ENCODE data around the gene MAP1LC3B.

MAP1LC3B gene

DNA sequence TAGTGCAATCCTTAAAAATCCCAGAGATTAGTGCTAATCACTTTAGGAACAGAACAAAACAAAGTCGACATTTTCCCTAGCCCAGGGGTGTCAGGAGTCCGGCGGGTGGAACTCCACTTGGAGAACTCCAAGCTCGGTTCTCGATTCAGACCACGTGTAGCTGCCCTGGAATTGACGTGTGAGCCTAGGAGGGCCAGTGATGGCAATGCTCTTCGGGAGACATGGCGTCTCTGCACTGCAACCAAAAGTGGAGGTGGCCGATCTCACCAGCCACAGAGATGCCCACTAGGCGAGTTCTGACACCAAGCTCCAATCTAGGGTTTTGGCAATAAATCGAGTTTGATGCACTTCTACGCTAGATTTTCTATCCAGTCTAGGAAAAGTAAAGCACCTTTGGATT lies 17.6 kb downstream of the MAP1LC3B start:
- DNase-seq (ENCODE audit: low read depth), result no peak

DNA sequence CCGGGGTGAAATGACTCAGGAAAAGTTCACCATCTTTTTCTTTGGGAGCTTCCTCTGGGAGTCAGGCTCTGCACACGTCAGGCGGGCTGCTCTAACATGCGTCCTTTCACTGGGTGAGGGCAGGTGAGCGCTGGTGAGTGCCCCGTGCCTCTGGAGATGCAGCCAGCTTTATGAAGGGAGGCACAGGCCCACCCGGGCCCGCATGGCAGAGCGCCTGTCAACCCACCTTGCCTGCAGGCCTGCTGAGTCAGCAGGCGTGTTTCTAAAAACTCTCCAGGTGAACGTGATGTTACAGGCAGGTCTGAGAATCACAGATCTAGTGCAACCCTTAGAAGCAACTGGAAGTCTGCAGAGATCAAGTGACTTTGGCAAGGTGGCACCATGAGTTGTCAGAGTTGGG lies 18.4 kb downstream of the MAP1LC3B start:
- no peak for DNase-seq (ENCODE audit: low read depth)

DNA sequence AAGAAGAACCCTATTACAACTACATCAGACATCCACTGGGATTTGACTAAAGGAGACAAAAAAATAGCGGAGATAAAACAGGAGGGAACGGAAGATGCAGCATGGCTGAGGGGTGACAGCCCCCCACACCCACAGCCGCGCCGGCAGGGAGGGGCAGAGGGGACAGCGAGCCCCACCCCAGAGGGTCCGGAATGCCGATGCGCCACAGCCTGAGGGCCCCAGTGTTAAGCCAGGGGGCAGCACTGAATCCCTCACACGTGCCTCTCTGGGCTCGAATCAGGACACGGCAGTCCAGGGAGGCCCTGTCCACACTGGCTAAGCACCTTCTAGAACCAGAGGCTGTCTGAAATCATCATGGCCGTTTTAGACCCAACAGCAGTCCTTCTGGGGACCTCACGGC lies 18.8 kb downstream of the MAP1LC3B start:
- DNase-seq (ENCODE audit: low read depth), result no peak

DNA sequence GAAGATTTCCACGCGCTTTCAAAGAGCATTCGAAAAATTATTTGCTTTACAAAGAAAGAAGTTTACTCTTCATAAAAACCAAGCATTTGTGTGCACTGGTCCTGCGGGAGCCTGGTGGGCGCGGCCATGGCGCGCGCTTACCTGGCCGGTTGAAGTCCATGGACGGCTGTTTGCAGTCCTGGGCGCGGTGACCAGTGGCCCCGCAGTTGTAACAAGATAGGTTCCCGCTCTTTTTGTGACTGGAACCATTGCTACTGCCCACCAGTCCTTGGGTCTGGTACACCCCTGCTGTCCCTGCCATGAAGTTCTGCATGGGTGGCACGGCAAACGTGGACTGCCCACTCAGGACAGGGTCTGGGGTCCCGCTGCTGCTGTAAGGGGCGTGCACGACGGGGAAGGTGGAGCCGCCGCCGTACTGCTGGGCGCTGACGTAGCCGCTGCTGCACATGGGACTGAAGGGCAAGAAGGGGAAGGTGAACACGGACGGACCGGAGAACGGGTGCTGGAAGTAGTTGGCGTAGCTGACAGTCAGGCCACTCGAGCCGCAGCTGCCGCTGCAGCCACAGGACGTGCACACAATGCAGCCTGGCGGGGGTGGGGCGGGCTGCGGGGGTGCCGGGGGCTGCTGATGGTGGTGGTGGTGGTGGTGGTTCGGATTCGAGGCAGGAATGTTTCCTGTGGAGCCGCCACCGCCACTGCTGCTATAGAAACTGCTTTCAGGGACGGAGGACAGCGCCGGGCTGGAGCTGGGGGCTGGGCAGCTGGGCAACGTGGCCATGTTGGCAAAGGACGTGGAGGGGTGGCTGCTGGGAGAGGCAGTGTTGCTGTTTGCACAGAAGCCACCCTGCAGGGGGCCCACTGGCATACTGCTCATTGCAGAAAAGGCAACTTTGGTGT lies 19.5 kb downstream of the MAP1LC3B start:
- no peak for DNase-seq (ENCODE audit: low read depth)

DNA sequence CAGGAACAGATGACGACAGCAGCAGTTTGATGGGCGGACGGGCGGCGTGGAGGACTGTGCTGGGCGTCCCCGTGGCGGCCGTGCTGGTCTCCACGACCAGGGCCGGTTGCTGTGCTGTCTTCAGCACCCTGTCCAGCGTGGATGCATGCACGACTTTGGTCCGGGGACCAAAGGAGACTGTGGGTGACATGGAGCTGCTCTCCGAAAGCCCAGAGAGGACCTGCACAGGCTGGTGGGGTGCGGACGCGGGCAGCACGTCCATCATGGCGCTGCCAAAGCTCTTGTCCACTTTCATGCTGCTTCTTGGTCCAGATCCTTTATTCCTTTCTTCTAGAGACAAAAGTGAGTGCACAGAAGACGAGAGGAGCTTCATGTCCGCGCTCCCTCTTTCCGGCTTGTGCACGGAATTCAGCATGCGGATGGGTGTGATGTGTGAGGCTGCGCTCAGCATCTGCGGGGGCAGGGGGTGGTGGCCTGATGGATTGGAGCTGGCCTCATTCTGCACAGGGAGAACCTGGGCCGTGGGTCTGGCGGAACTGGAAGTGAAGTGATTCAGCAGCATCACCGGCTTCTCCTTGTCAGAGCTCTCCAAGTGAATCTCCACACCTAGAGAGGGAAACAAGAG lies 20.3 kb downstream of the MAP1LC3B start:
- DNase-seq (ENCODE audit: low read depth), result no peak

DNA sequence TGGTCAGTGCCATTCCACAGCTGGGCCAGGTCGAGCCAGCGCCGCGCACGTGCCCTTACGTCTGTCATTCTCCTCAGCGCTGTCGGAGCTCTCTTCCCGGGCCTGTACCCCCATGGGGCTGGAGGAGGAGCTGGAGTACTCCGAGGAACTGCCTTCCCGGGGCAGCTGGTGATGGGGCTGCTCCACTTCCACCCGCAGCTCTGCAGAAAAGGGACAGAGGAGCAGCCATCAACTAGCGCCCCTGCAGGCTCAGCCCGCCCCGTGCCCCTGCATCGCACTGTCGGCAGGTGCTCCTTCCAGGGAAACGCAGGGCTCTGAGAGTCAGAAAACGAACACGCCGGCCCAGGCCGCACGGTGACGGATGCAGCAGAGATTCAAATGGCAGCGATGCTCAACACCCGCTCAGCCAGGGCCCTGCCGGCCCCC lies 20.9 kb downstream of the MAP1LC3B start:
- no peak for DNase-seq (ENCODE audit: low read depth)

DNA sequence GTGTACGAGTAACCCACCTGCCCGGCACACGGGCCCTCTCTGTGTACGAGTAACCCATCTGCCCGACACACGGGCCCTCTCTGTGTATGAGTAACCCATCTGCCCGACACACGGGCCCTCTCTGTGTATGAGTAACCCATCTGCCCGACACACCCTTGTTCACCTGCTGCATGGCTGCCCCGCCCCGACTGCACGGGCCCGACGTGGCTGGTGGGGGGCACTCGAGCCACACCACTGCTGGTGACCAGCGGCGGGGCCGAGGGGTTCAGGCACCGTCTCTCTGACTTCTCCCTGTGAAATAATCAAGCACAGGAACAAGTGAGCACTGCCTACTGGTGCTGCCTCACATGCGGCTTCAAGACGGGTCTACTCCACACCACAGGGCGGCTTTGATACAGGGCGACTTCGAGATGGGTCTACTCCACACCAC lies 22.1 kb downstream of the MAP1LC3B start:
- DNase-seq (ENCODE audit: low read depth), result no peak

DNA sequence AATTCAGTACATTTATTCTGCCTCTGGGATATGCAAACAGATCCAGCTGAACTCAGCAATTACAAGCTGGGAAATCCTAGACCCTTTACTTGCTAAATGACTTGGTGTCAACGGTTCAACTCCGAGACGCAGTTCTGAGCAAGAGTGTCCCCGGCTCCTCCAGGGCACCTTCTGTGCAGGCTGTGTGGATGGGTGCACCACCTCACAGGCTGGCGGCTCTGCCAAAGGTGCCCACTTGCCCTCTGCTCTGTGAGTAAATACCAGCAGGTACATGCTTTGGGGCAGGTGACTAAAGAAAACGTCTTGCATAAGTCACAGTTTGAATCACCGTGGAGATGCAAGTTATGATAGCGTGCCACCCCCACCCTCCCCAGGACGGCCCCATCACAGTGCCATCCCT lies 23.3 kb downstream of the MAP1LC3B start:
- DNase-seq (ENCODE audit: low read depth), result no peak

DNA sequence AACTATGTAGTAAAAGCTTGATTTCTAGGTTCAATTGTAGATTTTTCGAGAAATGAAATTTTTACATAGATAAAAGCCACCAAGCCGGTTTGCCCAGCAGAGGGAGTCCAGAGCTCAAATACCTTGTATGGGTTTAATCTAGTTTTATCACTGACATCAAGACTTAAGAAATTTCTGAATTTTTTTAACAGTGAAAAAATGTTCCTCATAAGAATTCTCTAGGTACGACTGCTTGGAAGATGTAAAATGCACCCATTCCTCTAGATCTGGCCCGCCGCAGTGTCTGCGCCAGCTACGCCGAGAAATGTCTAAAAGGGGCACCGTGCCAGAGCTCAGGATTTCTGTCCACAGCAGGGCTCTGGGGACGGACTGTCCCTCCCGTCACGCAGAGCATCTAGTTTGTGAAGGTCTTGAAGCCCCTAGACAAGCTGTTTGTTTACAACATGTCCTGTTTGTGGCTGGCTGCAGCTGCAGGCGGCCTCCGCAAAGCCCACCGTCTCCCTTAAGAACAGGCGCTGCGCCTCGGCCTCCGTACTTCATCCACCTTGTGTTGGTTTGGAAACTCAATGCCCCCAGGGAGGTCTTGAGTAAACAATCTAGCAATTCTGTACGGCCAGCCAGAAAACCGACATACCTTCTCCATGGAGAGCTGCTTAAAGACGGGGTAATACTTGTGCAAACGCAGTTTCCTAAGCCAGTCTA lies 24.8 kb downstream of the MAP1LC3B start:
- peak; percentile 62 for DNase-seq (ENCODE audit: low read depth)

DNA sequence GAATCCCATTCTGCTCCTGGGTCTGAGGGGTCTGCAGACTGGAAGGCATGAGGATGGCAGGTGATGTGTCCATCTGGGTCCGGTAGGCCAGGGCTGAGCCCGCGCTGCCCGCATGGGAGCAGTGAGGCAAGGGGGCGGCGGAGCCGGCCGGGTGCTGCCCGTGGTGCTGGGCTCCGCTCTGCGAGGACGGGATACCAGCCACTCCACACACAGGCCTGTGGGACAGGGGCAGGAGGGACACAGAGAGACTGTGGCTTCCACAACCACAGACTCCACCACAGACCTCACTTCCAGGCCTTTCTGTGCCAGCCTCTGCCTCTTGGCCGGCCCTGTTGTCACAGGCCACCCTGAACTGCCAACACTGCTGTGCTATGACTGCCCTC lies 25.4 kb downstream of the MAP1LC3B start:
- no peak for DNase-seq (ENCODE audit: low read depth)

DNA sequence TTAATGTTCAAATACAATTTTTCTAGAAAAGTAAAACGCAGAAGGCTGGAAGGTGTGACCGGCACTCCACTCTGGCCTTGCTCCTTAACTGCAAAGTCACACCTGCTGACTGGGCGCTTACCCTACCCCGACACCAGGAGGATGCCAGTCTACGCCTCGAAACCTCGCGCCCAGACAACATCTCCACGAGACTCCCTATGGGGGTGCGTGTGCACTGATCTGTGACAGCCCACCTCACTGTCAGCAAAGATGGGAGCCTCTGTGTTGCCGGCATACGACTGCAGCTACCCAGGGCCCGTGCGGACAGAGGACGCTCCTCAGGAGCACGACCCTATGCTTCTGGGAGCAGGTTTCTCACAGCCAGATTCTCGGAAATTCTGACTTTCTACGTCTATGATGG lies 26.1 kb downstream of the MAP1LC3B start:
- no peak for DNase-seq (ENCODE audit: low read depth)

DNA sequence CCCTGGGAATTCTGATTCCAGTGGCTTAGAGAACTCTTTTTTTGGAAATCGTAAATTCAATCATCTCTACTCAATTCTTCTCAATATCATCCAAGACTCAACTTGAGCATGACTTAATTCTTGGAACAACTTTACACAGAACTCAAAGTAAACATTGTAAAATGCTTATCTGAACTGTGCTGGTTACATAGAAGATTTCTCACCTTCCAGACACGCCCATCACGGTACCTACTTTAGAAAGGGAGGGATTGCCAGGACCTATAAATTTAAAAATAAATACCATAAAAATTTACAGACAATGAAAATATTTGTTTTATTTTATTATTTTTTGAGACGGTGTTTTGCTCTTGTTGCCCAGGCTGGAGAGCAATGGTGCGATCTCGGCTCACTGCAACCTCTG lies 26.5 kb downstream of the MAP1LC3B start:
- no peak for DNase-seq (ENCODE audit: low read depth)

DNA sequence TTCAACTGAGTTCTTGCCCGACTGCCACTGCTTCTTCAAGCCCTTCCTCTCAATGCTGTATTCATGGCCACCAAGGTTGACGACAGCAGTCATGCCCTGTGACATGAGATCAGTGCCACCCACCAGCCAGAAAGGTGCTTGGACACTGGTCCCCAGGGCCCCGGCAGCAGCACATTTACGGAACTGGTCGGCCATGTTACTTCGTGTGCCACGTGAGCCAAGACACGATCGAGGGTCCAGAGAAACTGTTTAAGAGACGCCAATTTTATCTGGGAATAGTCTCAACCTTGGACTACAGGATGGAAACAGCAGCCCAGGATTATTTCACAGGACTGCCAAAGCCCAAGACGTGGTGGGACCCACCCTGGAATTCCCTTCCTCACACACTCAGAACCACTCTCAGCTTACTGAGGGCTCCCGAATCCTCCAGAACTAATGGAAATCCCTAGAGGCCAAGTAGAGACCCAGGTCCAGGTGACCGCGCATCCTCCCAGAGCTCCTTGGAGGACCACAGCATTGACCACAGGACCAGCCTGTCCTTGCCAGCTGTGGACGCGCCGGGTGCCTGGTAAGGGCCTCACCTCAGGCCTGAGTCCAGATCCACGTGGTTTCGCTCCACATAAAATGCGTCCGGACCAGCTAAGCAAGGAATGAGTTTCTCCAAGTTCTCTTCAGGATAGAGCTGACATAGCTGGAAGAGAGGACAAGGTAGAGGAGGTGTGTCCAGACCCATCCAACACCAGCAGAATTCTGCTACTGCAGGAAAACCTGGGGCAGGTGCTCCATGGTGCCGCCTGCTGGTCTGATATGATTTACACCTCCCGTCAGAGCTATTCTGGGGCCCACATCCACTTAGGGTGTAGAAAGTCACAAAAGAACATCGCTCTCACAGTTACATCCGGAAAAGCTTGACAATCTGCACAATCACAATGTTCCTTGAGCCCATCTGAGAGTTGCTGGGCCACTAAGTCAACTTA lies 28.2 kb downstream of the MAP1LC3B start:
- no peak for DNase-seq (ENCODE audit: low read depth)

DNA sequence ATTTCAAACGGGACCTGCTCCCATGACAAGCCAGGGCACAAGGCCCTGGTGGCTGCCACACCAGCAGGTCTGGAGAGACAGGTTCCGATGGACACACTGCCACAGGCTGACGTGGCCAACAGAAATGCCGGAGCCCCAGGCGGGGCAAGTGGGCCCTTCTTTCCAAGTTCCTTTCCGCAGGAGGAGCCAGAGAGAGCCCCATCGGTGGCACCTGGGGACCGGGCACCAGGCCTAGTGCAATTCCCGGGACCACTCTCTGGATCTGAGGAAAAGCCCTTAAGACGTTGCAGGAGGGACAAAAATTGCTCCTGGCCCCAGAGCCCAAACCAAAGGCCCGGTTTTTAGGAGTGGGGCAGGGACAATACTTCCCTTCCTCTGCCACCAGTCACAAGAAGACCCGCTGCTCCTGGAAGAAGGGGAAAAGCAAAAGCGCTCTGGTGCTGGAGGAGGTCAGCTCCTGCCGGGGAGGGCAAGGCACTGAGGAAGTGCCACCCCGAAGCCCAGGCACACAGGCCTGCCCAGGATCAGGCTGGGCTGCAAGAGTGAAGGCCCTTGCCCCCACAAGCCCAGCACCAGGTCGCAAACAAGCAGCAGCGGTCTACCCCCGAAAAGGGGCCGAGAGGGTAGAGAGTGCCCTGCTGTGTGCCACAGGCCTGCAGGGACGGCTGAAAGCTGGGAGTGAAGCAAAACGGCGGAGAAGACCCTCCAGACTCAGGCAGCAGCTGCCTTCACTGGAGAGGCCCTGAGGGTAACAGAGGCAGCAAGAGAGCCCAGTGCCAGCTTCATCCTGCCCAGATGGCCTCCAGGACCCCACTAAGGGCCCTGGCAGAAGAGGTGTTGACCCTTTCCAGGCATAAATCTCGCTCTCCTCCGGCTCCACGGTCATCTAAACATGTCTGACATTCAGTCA lies 29.1 kb downstream of the MAP1LC3B start:
- DNase-seq (ENCODE audit: low read depth), result no peak

DNA sequence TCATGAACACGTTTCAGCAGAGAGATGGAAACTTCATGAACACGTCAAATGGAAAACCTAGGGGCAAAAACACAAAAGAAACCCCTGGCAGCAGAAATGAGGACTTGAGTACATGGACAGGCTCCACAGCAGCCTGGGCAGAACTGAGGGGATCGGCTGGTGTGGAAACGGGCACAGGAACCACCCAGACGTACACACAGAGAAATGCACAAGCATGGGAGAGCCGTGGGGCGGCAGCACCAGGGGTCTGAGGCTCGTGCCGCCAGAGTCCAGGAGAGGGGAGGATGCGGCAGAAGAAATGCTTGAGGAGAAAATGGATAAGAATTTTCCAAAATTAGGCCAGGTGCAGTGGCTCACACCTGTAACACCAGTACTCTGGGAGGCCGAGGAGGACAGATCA lies 30.0 kb downstream of the MAP1LC3B start:
- no peak for DNase-seq (ENCODE audit: low read depth)

DNA sequence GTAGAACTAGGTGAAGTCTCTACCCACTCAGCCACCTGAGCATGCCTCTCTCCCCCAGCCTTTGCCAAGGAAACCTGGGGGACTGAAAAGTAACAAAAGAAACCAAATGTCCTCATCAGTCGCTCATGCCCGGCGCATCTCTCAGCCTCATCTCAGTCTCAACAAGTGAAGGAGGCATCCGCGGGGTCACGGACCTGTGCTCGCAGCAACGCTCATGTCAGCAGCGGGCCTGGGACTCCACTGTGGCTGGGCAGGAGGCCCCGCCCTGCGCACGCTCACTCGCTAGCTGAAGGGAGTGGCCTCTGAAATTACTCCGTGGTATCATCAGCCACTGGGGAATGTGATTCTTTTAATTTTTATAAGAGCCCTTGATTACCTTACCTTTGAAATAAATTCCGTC lies 31.3 kb downstream of the MAP1LC3B start:
- no peak for DNase-seq (ENCODE audit: low read depth)

DNA sequence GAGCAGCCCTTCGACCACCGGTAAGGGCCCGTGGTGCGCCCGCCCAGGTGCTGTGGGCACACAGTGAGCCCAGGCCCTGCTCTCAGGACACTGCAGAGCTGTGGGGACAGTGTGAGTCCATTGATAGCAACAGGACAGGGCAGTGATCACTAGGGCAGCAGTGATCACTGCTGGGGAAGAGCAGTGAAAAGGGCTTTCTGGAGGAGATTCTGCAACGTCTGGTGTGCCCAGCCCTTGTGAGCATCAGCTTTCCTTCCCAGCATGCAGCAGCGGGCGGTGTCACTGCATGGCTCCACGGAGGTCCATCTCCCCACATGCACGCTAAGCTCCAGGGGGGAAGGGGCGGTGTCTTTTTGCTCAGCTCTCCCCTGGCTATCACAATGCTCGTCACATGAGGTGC lies 32.1 kb downstream of the MAP1LC3B start:
- DNase-seq (ENCODE audit: low read depth), result no peak

DNA sequence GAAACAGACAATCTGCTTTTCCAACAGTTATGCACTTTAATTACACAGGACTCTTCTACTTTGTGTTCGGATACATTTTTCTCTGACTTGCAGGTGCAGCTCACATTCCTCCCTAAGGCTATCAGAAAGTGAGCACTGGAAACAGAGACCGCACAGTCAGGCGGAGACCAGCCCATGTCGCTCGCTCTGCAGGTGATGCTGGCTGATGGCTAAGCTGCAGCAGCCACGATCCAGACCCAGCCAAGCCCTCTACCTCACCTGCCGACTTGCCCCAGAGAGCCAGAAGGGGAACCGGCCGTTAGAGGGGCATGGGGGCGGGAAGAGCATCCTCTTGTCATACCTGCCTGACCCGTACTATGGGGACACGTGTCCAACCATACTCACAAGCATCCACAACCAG lies 33.8 kb downstream of the MAP1LC3B start:
- DNase-seq (ENCODE audit: low read depth), result no peak

DNA sequence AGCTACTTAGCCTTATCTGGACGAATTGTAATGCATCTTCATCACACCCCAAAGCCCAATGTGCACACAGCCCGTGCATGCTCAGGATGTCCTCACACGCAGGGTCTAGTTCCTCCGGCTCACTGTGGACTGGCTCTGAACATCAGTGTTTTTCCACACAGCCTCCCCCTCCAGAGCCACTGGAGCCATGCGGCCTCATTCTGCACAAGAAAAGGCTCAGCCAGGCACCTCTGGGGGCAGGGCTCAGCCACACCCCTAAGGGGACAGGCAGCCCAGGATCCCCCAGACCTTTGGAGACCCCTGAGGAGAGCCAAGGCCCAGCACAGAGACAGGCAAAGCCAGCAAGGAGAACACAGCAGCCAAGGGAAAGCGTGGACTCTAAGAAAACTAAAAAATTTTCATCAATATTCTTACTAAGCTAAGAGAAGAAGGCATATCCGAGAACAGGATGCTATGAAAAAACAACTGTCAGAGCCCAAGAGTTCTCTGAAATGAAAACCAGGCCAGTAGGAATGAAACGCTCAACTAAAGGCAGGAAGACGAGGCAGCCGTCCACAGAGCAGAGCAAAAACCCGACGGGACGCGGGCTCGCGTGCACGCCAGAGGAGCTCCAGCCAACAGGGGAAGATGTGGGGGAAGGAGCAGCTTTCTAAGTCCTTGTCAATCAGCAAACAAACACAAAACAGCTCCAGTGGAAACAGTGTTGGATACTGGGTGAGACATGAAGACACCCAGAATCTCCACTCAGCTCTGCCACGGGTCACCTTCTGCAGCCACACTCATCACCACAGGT lies 34.5 kb downstream of the MAP1LC3B start:
- no peak for DNase-seq (ENCODE audit: low read depth)

DNA sequence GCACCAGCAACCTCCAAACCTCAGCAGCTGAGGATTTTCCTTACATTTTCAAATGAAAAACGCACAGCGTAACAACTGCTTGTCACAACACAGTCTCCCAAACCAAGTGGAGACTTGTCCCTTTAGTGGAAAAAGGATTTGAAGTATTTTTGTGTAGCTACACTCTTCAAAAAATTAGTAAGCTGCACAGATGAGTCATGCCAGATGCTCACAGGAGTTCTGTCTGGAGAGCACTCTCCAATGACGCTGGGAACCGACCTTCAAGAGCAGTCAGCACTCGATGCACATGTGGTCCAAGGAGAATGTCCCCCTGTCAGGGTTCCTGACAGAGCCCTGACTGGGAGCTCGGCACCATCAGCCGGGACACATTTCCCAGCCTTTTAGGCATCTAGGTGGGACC lies 39.8 kb downstream of the MAP1LC3B start:
- DNase-seq (ENCODE audit: low read depth), result peak; percentile 33
